ENCODE measurements around the gene PTMA.

Gene PTMA

DNA sequence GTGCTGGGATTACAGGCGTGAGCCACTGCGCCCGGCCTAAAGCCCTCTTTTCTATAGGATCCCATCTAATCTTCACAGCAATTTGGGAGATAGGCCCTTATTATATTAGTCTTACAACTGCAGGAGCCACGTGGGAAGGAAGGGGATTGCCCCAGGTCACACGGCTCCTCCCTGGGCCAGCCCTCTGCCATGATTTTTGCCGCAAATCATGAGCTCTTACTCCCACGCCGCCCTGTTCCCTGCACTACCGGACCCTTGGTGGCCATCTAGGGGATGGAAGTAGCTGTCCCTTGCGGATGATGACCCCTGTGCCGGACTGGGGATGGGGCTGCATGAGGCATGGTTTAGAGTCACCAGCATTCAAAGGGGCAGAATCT is 28.4 kb upstream of the PTMA start:
- Histone ChIP-seq H3K4me2 (ENCODE audit: low read length) (peak overlapping the region; percentile 97), H3K4me1 (ENCODE audit: low read length) (peaks cover 37% of the 10 kb centered on the region), H3K4me3 (ENCODE audit: low read length) (peak overlapping the region; percentile 84), H4K20me1 (ENCODE audit: insufficient read depth, low read length) (no peaks in the 10 kb centered on the region), H2AFZ (ENCODE audit: low read depth, low read length) (no peak overlapping the region), H3K36me3 (replicated peaks; ENCODE audit: low read depth, low read length) (no peaks in the 10 kb centered on the region), H3K79me2 (ENCODE audit: low read length) (peaks cover 4% of the 10 kb centered on the region; the same call in 1 of the 2 replicates), H3K27me3 (ENCODE audit: low read depth, low read length) (no peaks in the 10 kb centered on the region), H3K9me3 (ENCODE audit: insufficient read depth, low read length) (no peaks in the 10 kb centered on the region), H3K9ac (ENCODE audit: low read length) (peak overlapping the region; percentile 86), H3K27ac (ENCODE audit: low read length) (peak overlapping the region; percentile 88)
- TF ChIP-seq EZH2phosphoT487 (IDR thresholded peaks at IDR 0.05; ENCODE audit: low read depth) = no peak
- TF ChIP-seq, protein P1, sequence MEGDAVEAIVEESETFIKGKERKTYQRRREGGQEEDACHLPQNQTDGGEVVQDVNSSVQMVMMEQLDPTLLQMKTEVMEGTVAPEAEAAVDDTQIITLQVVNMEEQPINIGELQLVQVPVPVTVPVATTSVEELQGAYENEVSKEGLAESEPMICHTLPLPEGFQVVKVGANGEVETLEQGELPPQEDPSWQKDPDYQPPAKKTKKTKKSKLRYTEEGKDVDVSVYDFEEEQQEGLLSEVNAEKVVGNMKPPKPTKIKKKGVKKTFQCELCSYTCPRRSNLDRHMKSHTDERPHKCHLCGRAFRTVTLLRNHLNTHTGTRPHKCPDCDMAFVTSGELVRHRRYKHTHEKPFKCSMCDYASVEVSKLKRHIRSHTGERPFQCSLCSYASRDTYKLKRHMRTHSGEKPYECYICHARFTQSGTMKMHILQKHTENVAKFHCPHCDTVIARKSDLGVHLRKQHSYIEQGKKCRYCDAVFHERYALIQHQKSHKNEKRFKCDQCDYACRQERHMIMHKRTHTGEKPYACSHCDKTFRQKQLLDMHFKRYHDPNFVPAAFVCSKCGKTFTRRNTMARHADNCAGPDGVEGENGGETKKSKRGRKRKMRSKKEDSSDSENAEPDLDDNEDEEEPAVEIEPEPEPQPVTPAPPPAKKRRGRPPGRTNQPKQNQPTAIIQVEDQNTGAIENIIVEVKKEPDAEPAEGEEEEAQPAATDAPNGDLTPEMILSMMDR (IDR thresholded peaks at IDR 0.05; ENCODE audit: low read depth, low read length) = no peak

DNA sequence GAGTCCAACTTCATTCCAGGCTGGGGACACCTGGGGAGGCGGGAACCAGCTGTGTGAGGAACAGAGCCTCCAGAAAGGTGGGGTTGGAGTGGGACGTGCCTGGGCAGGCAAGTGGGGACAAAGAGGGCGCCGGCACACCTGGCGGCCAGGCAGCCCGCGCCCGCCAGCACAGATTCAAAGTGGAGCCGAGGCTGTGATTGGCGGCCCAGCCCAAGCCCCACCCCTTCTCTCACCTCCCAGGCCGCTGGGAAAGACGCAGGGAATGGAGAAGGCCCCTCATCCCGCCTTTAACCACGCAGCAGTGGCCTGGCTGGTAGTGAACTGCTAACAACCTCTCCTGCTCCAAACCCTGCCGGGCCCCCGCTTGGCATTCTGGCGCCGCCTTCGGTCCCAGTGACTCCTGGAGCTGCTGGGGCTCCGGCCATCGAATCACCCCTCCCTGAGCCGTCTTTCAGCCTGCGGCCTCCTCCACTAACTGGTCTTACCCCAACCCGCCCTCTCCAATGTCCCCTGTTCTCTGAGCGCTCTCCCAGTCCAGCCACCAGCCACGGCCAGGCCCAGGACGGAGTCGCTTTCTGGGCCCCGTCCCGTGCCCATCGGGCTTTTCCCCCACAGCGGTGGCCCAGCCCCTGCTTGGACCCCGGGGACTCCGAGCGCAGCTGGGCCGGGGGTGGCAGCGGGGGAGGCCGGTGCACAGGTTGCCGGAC is 27.9 kb upstream of the PTMA start:
- peak overlapping the region; percentile 88 for H3K27ac ChIP-seq (ENCODE audit: low read length)
- H3K4me1 ChIP-seq (ENCODE audit: low read length) = peaks cover 37% of the 10 kb centered on the region

DNA sequence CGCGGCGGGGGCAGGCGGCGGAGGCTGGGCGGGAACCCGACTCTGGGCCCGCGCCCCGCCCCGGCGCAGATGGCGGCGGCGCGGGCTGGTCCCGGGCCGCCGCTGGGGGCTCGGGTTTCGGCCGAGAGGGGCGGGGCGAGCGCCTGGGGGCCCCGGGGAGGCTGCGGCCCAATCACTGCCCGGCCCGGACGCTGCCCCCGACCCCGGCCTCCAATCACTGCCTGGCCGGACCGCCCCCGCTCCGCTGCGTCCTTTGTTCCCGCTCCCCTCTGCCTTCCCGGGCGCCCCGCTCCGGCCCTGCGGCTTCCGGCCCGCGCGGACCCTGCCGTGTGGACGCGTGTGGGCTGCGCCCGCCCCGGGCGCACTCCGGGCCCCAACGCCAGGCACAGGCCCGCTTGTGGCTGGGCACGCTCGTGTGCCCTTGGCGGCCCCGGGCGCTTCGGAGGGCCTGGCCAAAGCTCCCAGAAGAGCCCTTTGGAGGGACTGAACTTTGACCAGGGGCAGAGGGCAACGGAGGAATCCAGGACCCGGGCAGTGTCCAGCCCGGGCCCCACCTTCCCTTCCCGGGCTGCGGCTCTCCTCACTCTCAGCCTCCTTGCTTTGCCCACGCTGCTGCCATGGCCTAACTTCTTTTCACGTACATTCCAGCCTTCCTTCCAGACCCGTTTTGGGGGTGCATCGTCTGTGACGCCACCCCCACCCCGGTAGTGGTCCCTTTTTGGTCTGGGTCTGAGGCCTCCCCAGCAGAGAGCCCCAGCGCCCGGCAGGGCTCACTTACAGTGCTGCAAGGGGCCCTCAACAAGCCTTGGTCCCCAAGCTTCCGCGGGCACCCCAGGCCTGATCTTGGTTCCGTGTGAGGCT is 27.1 kb upstream of the PTMA start:
- Histone ChIP-seq H3K4me2 (ENCODE audit: low read length) (peak overlapping the region; percentile 97), H3K79me2 (ENCODE audit: low read length) (peaks cover 4% of the 10 kb centered on the region; the same call in 1 of the 2 replicates), H3K4me3 (ENCODE audit: low read length) (peak overlapping the region; percentile 84), H3K9ac (ENCODE audit: low read length) (peak overlapping the region; percentile 93), H2AFZ (ENCODE audit: low read depth, low read length) (no peak overlapping the region), H3K36me3 (replicated peaks; ENCODE audit: low read depth, low read length) (no peaks in the 10 kb centered on the region), H3K27me3 (ENCODE audit: low read depth, low read length) (no peaks in the 10 kb centered on the region), H3K27ac (ENCODE audit: low read length) (peak overlapping the region; percentile 88), H3K4me1 (ENCODE audit: low read length) (peaks cover 40% of the 10 kb centered on the region), H3K9me3 (ENCODE audit: insufficient read depth, low read length) (no peaks in the 10 kb centered on the region), H4K20me1 (ENCODE audit: insufficient read depth, low read length) (no peaks in the 10 kb centered on the region)
- TF ChIP-seq, protein P1 (IDR thresholded peaks at IDR 0.05; ENCODE audit: low read depth, low read length) = no peak
- TF ChIP-seq EZH2phosphoT487 (IDR thresholded peaks at IDR 0.05; ENCODE audit: low read depth) = no peak

More for the DNA sequence above, 27.9 kb upstream of the PTMA start:
- Histone ChIP-seq H4K20me1 (ENCODE audit: insufficient read depth, low read length) (no peaks in the 10 kb centered on the region), H3K4me2 (ENCODE audit: low read length) (peak overlapping the region; percentile 97), H3K36me3 (replicated peaks; ENCODE audit: low read depth, low read length) (no peaks in the 10 kb centered on the region), H3K4me3 (ENCODE audit: low read length) (peak overlapping the region; percentile 84), H3K9me3 (ENCODE audit: insufficient read depth, low read length) (no peaks in the 10 kb centered on the region), H2AFZ (ENCODE audit: low read depth, low read length) (no peak overlapping the region), H3K79me2 (ENCODE audit: low read length) (peaks cover 4% of the 10 kb centered on the region; the same call in 1 of the 2 replicates), H3K9ac (ENCODE audit: low read length) (peak overlapping the region; percentile 86), H3K27me3 (ENCODE audit: low read depth, low read length) (no peaks in the 10 kb centered on the region)
- TF ChIP-seq EZH2phosphoT487 (IDR thresholded peaks at IDR 0.05; ENCODE audit: low read depth) = no peak
- TF ChIP-seq, protein P1 (IDR thresholded peaks at IDR 0.05; ENCODE audit: low read depth, low read length) = no peak

All from OCI-LY3 (cell line).